IPS-11a (cell line): ENCODE data around the gene LCP1.

ENCODE experiments used
- H3K4me3 ChIP-seq: one replicate; pipeline ENCODE4 v1.5.1; 2013; ENCODE audit warnings: low read depth, low read length, control low read depth

The LCP1 gene

GRCh38 chr13:46183018-46183946 lies 1.3 kb upstream of the LCP1 start:
- no peak overlapping the region for H3K4me3 ChIP-seq

- H3K4me3 ChIP-seq: peak overlapping the region; percentile 25
Measured at GRCh38 chr13:46182491-46182877, 507 bp upstream of the LCP1 start.

- H3K4me3 ChIP-seq: peak overlapping the region; percentile 25
Measured at GRCh38 chr13:46181377-46181839, 569 bp downstream of the LCP1 start.

- peak overlapping the region; percentile 25 for H3K4me3 ChIP-seq
Measured at GRCh38 chr13:46179969-46180763, 1.8 kb downstream of the LCP1 start.

GRCh38 chr13:46179491-46179908 lies 2.5 kb downstream of the LCP1 start:
- no peak overlapping the region for H3K4me3 ChIP-seq

- no peak overlapping the region for H3K4me3 ChIP-seq
Measured at GRCh38 chr13:46178821-46179220, 3.2 kb downstream of the LCP1 start.

GRCh38 chr13:46178143-46178542 lies 3.8 kb downstream of the LCP1 start:
- H3K4me3 ChIP-seq: no peak overlapping the region

- H3K4me3 ChIP-seq: no peak overlapping the region
Measured at GRCh38 chr13:46176756-46177155, 5.2 kb downstream of the LCP1 start.

GRCh38 chr13:46173656-46174055 lies 8.3 kb downstream of the LCP1 start:
- H3K4me3 ChIP-seq: no peak overlapping the region

- no peak overlapping the region for H3K4me3 ChIP-seq
Measured at GRCh38 chr13:46172531-46172991, 9.4 kb downstream of the LCP1 start.

GRCh38 chr13:46171739-46172138 lies 10.2 kb downstream of the LCP1 start:
- H3K4me3 ChIP-seq: no peak overlapping the region

- H3K4me3 ChIP-seq: no peak overlapping the region
Measured at GRCh38 chr13:46171217-46171616, 10.8 kb downstream of the LCP1 start.

GRCh38 chr13:46170687-46171086 lies 11.3 kb downstream of the LCP1 start:
- H3K4me3 ChIP-seq: no peak overlapping the region

- H3K4me3 ChIP-seq: no peak overlapping the region
Measured at GRCh38 chr13:46170268-46170667, 11.7 kb downstream of the LCP1 start.

- no peak overlapping the region for H3K4me3 ChIP-seq
Measured at GRCh38 chr13:46169758-46170157, 12.2 kb downstream of the LCP1 start.

- H3K4me3 ChIP-seq: no peak overlapping the region
Measured at GRCh38 chr13:46168783-46169182, 13.2 kb downstream of the LCP1 start.

GRCh38 chr13:46168341-46168740 lies 13.6 kb downstream of the LCP1 start:
- no peak overlapping the region for H3K4me3 ChIP-seq

- H3K4me3 ChIP-seq: no peak overlapping the region
Measured at GRCh38 chr13:46166947-46167610, 14.9 kb downstream of the LCP1 start.

GRCh38 chr13:46166224-46166584 lies 15.8 kb downstream of the LCP1 start:
- H3K4me3 ChIP-seq: no peak overlapping the region

- no peak overlapping the region for H3K4me3 ChIP-seq
Measured at GRCh38 chr13:46165485-46166223, 16.3 kb downstream of the LCP1 start.

- H3K4me3 ChIP-seq: no peak overlapping the region
Measured at GRCh38 chr13:46164661-46165060, 17.3 kb downstream of the LCP1 start.
